PC-3 (cell line): Measurements from ENCODE around the gene PPP4R1. TPM values are rescaled to one million over a fixed set of nuclear protein-coding genes. Genes with fewer than 3 reads are reported as not detected.
"Not testable (repeated sequence)": the region's sequence is repeated elsewhere in the genome, so short reads cannot be mapped to it uniquely, and the experiment has no call there.

Experiments used
- ATAC-seq: fragments of 200-7000 bp; cut with Tn5 transposase; 2 replicates; pipeline ENCODE4 v1.9.1; 2020; ENCODE audit warnings: mild to moderate bottlenecking, moderate library complexity
- BruUV-seq: library from RNA; stranded (reverse); fragments of 400-500 nt; replicated peaks from 2 replicates; lab custom pipeline; 2021; lab: Mats Ljungman, UMichigan
- CTCF ChIA-PET: fragments of 300-600 bp; sonication (Branson Sonifier 250); formaldehyde crosslinking; loops from one replicate; lab custom pipeline; 2022; ENCODE audit warnings: antibody characterized with exemption; lab: Charles Lee
- POLR2A ChIA-PET: fragments of 300-600 bp; sonication (Branson Sonifier 250); formaldehyde crosslinking; loops from one replicate; lab custom pipeline; 2022; ENCODE audit warnings: antibody characterized with exemption; ENCODE audit not compliant: unreplicated experiment; lab: Charles Lee
- DNase-seq: peaks from one replicate; pipeline ENCODE4 v3.0.0-alpha.2; 2015
- H2AFZ ChIP-seq: fragments of 300-600 bp; sonication (generic); 2 replicates; pipeline ENCODE4 v1.6.0; 2016; ENCODE audit warnings: antibody characterized with exemption, low read length
- H3F3A ChIP-seq: fragments of 300-600 bp; sonication (generic); one replicate; pipeline ENCODE4 v1.6.0; 2017; ENCODE audit warnings: antibody characterized with exemption, low read length, control low read depth, mild to moderate bottlenecking; ENCODE audit not compliant: unreplicated experiment
- H3K27ac ChIP-seq: fragments of 300-600 bp; sonication (generic); 2 replicates; pipeline ENCODE4 v1.5.1; 2016; ENCODE audit warnings: mild to moderate bottlenecking, low read length
- H3K27me3 ChIP-seq: fragments of 300-600 bp; sonication (generic); 2 replicates; pipeline ENCODE4 v1.6.1; 2016; ENCODE audit warnings: low read length, mixed read lengths
- H3K36me3 ChIP-seq: fragments of 300-600 bp; sonication (generic); 2 replicates; pipeline ENCODE4 v1.6.1; 2016; ENCODE audit warnings: low read depth, mixed run types, low read length, mixed read lengths
- H3K4me1 ChIP-seq: fragments of 300-600 bp; sonication (generic); 2 replicates; pipeline ENCODE4 v1.5.1; 2016; ENCODE audit warnings: low read length; ENCODE audit not compliant: insufficient read depth
- H3K4me2 ChIP-seq: fragments of 300-600 bp; sonication (generic); 2 replicates; pipeline ENCODE4 v1.6.0; 2016; ENCODE audit warnings: low read length
- H3K4me3 ChIP-seq: fragments of 300-600 bp; sonication (generic); 2 replicates; pipeline ENCODE4 v1.5.1; 2016; ENCODE audit warnings: mild to moderate bottlenecking, low read length, mixed read lengths
- H3K79me2 ChIP-seq: fragments of 300-600 bp; sonication (generic); 2 replicates; pipeline ENCODE4 v1.6.1; 2017; ENCODE audit warnings: low read length, mixed read lengths
- H3K9ac ChIP-seq: fragments of 300-600 bp; sonication (generic); 2 replicates; pipeline ENCODE4 v1.6.0; 2016; ENCODE audit warnings: mild to moderate bottlenecking, low read length
- H3K9me2 ChIP-seq: fragments of 300-600 bp; sonication (generic); replicated peaks from 2 replicates; pipeline ENCODE4 v1.6.1; 2016; ENCODE audit warnings: mixed run types, low read length, mixed read lengths
- H3K9me3 ChIP-seq: fragments of 300-600 bp; sonication (generic); 2 replicates; pipeline ENCODE4 v1.6.1; 2016; ENCODE audit warnings: low read length, mixed read lengths
- H4K20me1 ChIP-seq: fragments of 300-600 bp; sonication (generic); 2 replicates; pipeline ENCODE4 v1.6.1; 2016; ENCODE audit warnings: low read length, mixed read lengths
- CTCF ChIP-seq: fragments of 300-600 bp; sonication (generic); conservative IDR thresholded peaks from 2 replicates; pipeline ENCODE4 v1.5.1; 2017; ENCODE audit warnings: antibody characterized with exemption, low read depth, mild to moderate bottlenecking, low read length
- EZH2 ChIP-seq: fragments of 300-600 bp; sonication (generic); IDR thresholded peaks from one replicate; pipeline ENCODE4 v1.6.1; 2017; ENCODE audit warnings: antibody characterized with exemption, mild to moderate bottlenecking, low read length; ENCODE audit not compliant: unreplicated experiment
- EZH2phosphoT487 ChIP-seq: fragments of 300-600 bp; sonication (generic); IDR thresholded peaks from 2 replicates; pipeline ENCODE4 v1.6.1; 2018; ENCODE audit warnings: mild to moderate bottlenecking, antibody characterized with exemption, low read length, borderline replicate concordance
- intact Hi-C: fragments of 100-400 bp; cut with micrococcal nuclease; formaldehyde crosslinking; loops from 2 replicates; pipeline ENCODE4 v1.9.0; 2023
- total RNA-seq: library from RNA; depleted of rRNA; stranded (reverse); fragments of >200 nt; gene quantifications from 2 replicates; pipeline ENCODE4 v1.2.3, GENCODE V29; 2014

PPP4R1 gene
- total RNA-seq, 1 experiment from 2014 or later, result 154 TPM

- peaks cover 4% of the 10 kb centered on the region for H3F3A ChIP-seq
- CTCF ChIA-PET, result interaction anchor here (0.5 to 0.6 kb wide), 2 partner anchors 31 to 68 kb away, joined by 3 to 4 read pairs; no protein-coding TSS in a partner anchor
- ATAC-seq (peak; percentile 93), DNase-seq (peak; percentile 98)
- peak overlapping the region; percentile 59 for H3K9ac ChIP-seq
- intact Hi-C loops, result loop anchor here (1.0 kb wide), 2 partner anchors 15 to 31 kb away; no protein-coding TSS in a partner anchor
- POLR2A ChIA-PET, result interaction anchor here (0.5 kb wide), 1 partner anchor 25 kb away, joined by 4 read pairs; no protein-coding TSS in a partner anchor
- no peaks in the 10 kb centered on the region for H3K36me3 ChIP-seq
- H3K4me2 ChIP-seq, result peak overlapping the region; percentile 51
- H3K9me3 ChIP-seq, result no peaks in the 10 kb centered on the region
- H3K27me3 ChIP-seq, result no peaks in the 10 kb centered on the region
- no peak overlapping the region for H2AFZ ChIP-seq
- H4K20me1 ChIP-seq, result no peaks in the 10 kb centered on the region
- peaks cover 43% of the 10 kb centered on the region for H3K4me1 ChIP-seq
- no TSS peak for BruUV-seq
- H3K79me2 ChIP-seq, result no peaks in the 10 kb centered on the region
- TF ChIP-seq EZH2, result no peak
- TF ChIP-seq CTCF, result no peak
- TF ChIP-seq EZH2phosphoT487, result no peak
- no peaks in the 10 kb centered on the region for H3K9me2 ChIP-seq
- peak overlapping the region; percentile 8; the same call in 1 of the 2 replicates for H3K4me3 ChIP-seq
- H3K27ac ChIP-seq, result peak overlapping the region; percentile 88
Measured at GRCh38 chr18:9643549-9643948, 29.2 kb upstream of the PPP4R1 start.

GRCh38 chr18:9642799-9643462, 28.6 kb upstream of the PPP4R1 start:
- intact Hi-C loops, result loop anchor here (1.0 kb wide), 2 partner anchors 15 to 31 kb away; no protein-coding TSS in a partner anchor
- Histone ChIP-seq H3K4me3 (no peak overlapping the region), H3K27ac (peak overlapping the region; percentile 88), H3K9ac (peak overlapping the region; percentile 41), H3K27me3 (no peaks in the 10 kb centered on the region), H3K79me2 (no peaks in the 10 kb centered on the region), H4K20me1 (no peaks in the 10 kb centered on the region), H3K36me3 (no peaks in the 10 kb centered on the region), H3K9me2 (no peaks in the 10 kb centered on the region), H3K9me3 (no peaks in the 10 kb centered on the region), H3K4me2 (peak overlapping the region; percentile 51), H3K4me1 (peaks cover 43% of the 10 kb centered on the region), H3F3A (peaks cover 1% of the 10 kb centered on the region), H2AFZ (0 out of 2 replicates have a peak overlapping the region, but pooled peaks have one; percentile 9)
- no TSS peak for BruUV-seq
- peak; percentile 35 for DNase-seq
- CTCF ChIA-PET, result interaction anchor here (0.5 to 0.6 kb wide), 2 partner anchors 30 to 68 kb away, joined by 3 to 4 read pairs; no protein-coding TSS in a partner anchor
- POLR2A ChIA-PET, result interaction anchor here (0.5 kb wide), 1 partner anchor 24 kb away, joined by 4 read pairs; no protein-coding TSS in a partner anchor
- ATAC-seq, result peak; percentile 5
- TF ChIP-seq EZH2 (no peak), EZH2phosphoT487 (no peak), CTCF (no peak)

- CTCF ChIA-PET, result interaction anchor here (0.7 kb wide), 1 partner anchor 106 kb away, joined by 3 read pairs; no protein-coding TSS in a partner anchor
- intact Hi-C loops, POLR2A ChIA-PET, ATAC-seq, H3K4me2 ChIP-seq, H2AFZ ChIP-seq, H3K36me3 ChIP-seq, H4K20me1 ChIP-seq, H3F3A ChIP-seq, H3K9me3 ChIP-seq, H3K4me3 ChIP-seq, H3K9me2 ChIP-seq, H3K79me2 ChIP-seq, BruUV-seq, H3K27ac ChIP-seq, DNase-seq, H3K9ac ChIP-seq, H3K27me3 ChIP-seq: not testable (repeated sequence)
- peaks cover 48% of the 10 kb centered on the region for H3K4me1 ChIP-seq
Measured at GRCh38 chr18:9641081-9641480, 26.7 kb upstream of the PPP4R1 start.
